Stromal cell of bone marrow (primary cell): ENCODE results near the gene ZNF823.
"Not testable (repeated sequence)": the region's sequence is repeated elsewhere in the genome, so short reads cannot be mapped to it uniquely, and the experiment has no call there.

Source experiments
- DNase-seq: peaks from one replicate; pipeline ENCODE4 v3.0.0-alpha.2; 2012; ENCODE audit warnings: low read depth

The ZNF823 gene

DNA sequence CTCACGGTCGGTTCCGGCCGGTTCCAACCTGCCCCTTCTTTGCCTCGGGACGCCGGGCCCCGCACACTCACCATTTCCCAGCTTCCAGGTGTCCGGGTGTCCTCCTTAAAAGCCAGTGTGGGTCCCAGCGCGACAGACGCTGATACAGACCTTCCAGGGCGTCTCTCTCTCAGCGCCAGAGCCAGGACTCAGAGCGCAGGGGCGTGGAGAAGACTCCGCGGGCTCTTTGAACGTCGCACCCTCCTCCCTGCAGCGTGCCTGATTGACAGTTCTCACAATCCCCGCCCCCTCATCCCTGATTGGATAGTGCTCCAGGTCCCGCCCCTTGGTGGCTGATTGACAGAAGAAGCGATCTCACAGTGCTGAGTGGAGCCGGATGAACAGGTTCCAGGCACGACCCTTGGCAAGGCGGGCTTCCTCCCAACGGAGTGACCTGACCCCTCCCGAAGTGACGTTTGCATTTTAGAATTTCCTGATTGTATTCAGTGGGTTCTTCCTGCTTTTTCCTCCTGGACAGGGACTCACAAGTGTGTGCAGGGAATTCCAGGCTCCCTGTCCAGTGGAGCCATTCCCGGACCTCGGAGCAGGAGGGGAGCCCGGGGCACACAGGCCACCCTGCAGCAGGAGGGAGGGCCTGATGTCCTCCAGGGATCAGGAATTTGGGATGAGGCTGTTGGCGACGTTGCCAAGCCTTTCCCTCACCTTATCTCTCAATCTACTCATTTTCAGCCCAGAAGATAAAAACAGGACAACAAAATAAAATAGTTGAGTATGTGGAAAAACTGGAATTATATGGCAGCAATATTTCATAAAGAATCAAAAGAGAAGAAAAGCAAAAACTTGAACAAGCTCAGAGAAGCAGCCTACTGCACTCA is at the start of gene ZNF823:
ZNF823 (minus strand) TSS at position 201 of the 875 bp plus-strand sequence; CDS start at position 74, 127 bp downstream.
- peak; percentile 96 for DNase-seq

DNA sequence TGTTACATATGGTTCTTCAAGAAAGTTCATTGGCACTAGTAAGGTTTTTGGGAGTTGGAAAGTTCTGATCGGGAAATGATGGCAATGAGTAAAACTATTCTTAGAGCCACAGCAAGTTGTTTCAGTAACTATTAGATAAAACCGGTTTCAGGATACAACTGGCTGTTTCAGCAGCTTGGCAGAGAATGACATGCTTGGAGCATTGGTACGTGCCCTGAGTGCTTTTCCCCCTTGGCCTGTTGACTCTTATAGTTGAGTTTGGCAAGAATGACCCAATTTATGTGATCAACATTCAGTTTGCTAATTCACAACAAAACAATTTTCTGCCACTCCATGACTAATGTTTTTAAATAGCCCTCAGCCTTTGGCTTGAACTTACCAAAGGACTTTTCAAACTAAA is 48.8 kb upstream of the ZNF823 start:
- DNase-seq, result no peak

DNA sequence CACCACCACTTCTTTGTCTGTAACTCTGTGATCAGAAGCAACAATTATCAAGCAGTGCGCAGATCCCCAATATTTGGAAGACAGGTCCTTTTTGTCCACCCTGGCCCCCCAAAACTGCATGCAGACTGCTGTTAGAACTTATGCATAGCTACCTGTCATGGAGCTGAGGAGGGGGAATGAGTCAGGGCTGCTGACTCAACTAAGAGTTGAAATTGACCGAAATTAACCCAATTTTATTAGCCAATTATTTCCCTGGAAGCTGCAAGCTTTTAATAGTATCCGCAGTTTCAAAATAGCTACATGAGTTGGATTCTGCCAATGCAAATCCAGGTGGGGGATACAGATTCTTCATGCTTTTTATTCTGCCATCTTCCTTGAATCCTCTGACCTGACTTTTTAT is 45.6 kb upstream of the ZNF823 start:
- DNase-seq, result no peak

DNA sequence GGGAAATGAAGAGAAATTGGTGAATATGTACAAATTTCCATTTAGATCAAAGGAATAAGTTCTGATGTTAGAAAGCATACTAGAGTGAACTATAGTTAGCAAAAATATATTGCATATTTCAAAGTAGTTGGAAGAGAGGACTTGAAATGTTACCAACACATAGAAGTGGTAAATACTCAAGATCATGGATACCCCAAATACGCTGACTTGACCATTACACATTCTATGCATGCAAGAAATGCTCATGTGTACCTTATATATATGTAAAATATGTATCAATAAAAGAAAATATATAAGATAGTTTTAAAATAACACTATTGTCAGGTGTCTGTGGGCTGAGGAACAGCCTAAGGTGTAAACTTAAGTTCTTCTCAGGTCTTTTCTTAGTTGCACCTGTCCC is 45.0 kb upstream of the ZNF823 start:
- DNase-seq, result no peak

DNA sequence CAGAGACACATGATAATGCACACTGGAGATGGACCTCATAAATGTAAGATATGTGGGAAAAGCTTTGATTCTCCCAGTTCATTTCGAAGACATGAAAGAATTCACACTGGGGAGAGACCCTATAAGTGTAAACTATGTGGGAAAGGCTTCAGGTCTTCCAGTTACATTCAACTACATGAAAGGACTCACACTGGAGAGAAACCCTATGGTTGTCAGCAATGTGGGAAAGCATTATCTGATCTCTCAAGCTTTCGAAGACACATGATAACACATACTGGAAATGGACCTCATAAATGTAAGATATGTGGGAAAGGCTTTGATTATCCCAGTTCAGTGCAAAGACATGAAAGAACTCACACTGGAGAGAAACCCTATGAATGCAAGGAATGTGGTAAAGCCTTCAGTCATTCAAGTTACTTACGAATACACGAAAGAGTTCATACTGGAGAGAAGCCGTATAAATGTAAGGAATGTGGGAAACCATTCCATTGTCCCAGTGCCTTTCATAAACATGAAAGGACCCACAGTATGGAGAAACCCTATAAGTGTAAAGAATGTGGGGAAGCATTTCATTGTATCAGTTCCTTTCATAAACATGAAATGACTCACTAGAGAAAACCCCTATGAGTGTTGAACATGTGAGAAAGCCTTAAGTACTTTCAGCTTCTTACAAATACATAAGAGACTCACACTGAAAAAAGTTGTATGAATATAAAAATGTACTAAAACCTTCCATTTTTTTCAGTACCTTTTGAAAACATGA is 42.7 kb upstream of the ZNF823 start:
- DNase-seq, result no peak

DNA sequence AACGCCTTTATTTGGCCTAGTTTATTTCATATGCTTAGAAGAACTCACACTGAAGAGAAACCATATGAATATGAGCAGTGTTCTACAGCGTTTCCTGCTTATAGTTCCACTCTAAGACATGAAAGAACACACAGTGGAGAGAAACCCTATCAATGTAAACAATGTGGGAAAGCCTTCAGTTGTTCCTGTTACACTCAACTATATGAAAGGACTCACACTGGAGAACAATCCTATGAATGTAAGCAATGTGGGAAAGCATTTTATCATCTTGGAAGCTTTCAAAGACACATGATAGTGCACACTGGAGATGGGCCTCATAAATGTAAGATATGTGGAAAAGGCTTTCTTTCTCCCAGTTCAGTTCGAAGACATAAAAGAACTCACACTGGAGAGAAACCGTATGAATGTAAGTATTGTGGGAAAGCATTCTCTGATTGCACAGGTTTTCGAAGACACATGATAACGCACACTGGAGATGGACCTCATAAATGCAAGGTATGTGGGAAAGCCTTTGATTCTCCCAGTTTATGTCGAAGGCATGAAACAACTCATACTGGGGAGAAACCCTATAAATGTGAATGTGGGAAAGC is 41.8 kb upstream of the ZNF823 start:
- DNase-seq, result no peak

DNA sequence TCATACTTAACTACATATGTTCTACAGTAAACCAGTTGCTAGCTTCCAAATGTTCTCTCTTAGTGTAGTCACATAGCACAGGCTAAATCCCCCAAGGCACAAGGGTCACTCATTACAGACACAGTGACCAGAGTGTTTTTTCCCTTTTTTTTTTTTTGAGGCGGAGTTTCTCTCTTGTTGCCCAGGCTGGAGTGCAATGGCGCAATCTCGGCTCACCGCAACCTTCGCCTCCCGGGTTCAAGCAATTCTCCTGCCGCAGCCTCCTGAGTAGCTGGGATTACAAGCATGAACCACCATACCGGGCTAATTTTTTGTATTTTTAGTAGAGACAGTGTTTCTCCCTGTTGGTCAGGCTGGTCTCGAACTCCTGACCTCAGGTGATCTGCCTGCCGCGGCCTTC is 37.9 kb upstream of the ZNF823 start:
- not testable (repeated sequence) for DNase-seq

DNA sequence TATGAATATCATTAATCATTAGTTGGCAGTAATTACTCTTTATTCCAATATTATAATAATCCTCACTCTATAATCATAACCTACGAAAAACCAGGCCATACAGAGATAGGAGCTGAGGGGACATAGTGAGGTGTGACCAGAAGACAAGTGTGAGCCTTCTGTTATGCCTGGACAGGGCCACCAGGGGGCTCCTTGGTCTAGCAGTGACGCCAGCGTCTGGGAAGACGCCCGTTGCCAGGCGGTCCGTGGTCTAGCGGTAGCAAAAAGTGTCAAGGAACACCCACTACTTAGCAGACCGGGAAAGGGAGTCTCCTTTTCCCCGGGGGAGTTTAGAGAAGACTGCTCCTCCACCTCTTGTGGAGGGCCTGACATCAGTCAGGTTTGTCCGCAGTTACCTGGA is 32.8 kb upstream of the ZNF823 start:
- not testable (repeated sequence) for DNase-seq

DNA sequence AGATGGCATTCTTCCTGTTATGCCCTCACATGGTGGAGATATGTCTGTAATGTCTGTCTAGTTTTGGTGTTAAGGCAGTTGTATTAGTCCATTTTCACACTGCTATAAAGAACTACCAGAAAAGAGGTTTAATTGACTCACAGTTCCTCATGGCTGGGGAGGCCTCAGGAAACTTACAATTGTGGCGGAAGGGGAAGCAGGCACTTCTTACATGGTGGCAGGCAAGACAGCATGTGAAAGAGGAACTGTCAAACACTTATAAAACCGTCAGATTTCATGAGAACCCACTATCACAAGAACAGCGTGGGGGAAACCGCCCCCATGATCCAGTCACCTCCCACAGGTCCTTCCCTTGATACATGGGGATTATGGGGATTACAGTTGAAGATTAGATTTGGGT is 31.2 kb upstream of the ZNF823 start:
- DNase-seq, result no peak

DNA sequence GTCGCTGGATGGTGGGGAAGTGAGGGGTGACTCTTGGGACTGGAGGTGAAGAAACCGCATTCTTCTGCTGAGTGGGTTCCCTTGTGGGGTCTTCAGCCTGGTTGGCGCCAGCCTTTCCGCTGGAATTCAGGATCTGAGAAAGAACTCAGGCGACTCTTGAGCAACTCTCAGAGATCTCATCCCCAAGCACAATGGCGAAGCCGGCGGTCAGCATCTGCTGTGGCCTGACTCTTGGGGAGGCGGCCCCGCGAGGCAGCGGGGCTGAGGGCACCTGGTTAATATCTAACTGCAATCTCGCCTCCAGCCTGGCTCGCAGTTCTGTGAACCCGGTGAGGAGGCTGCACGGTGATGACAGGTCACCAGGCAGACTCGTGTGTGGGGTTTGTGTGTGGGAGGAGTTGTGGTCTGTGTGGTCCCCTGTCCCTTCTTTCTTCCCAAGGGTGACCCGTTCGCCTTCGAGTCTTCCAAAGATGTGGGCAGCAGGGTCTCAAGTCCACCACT is 28.9 kb upstream of the ZNF823 start:
- DNase-seq, result peak; percentile 17

DNA sequence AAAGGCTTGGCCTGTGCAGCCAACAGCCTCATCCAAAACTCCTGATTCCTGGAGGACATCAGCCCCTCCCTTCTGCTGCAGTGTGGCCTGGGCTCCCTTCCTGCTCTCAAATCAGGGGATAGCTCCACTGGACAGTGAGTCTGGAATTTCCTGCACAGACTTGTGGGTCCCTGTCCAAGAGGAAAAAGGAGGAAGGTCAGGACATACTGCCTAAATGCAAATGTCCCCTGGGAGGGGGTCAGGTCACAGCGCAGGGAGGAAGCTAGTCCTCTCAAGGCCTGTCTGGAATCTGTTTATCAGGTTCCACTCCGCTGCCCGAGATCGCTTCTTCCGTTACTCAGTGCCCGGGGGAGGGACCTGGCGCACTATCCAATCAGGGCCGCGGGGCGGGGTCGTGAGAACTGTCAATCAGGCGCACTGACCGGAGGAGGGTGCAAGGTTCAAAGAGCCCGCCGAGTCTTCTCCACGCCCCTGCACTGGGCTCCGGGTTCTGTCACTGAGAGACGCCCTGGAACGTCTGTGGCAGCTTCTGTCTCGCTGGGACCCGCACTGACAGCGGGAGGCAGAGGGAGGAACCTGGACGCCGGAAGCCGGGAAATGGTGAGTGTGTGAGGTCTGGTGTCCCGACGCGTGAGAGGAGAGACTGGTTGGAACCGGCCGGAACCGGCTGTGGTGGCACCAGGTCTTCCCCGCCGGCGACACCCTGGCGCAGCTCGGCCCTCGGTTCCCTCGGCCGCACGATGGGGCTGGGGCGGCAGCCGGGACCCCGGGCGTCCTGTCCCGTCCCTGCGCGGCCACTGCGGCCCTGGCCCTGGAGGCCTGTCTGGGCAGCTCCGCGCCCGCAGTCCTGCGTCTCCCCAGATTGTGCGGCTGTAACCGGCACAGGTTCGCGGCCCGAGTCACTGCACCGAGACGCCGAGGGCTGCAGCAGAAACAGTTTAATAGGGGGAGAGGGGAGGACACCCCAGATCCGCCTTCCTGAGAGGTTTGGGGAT is 28.1 kb upstream of the ZNF823 start, which contains the start of gene ZNF441:
ZNF441 (plus strand) TSS at position 404 of the 995 bp plus-strand sequence; CDS start at position 598, 194 bp downstream.
- DNase-seq, result peak; percentile 89

DNA sequence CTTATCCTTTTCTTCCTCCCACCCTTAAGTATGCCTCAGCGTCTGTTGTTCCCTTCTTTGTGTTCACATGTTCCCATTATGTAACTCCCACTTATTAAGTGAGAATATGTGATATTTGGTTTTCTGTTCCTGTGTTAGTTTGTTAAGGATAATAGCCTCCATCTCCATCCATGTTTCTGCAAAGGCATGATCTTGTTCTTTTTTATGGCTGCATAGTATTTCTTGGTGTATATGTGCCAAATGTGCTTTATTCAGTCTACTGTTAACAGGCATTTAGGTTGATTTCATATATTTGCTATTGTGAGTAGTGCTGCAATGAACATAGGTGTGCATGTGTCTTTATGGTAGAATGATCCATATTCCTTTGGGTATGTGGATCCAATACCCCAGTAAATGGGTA is 24.9 kb upstream of the ZNF823 start:
- DNase-seq, result no peak

DNA sequence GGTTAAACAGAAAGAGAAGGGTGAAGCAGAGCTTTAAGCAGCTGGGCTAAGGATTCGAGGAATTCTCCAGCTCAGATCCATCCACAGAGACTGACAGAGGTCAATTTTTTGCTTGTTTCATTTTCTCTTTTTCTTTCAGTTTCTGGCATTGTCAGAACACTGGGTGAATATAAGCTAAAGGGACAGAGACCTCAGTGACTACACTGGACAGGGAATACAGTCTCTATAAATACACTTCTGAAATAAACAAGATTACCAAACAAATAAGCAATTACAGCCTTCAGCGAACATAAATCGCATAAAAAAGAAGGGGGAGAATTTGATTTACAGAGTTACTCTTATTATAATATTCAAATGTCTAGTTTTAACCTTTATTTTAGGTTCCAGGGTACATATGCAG is 24.4 kb upstream of the ZNF823 start:
- no peak for DNase-seq

DNA sequence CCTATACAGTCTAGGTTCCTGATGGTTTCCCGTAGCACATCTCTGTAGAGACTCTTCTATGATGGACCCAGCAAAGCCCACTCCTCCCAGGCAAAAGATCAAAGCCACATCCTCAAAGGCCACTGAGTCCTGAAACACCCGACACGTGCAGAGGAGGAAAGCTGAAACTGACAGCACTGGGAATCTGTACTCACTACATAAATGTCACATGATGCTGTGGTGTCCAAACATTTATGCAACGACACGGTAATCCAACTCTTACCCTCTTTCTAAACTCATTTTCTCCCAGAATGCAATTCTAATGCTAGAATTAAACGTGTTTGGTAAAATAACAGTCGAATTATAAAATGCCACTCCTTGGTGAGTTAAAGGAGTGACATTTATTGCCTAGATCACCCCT is 21.1 kb upstream of the ZNF823 start:
- no peak for DNase-seq

DNA sequence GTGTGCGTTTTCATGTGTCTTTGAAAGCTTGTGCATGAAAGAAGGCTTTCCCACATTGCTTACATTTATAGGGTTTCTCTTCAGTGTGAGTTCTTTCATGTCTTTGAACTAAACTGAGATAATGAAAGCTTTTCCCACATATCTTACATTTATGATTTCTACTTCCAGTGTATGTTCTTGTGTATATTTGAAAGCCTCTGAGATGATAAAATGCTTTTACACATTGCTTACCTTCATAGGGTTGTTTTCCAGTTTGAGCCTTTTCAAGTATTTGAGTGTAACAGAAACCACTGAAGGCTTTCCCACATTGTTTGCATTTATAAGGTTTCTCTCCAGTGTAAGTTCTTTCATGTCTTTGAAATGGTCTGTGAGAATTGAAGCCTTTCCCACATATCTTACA is 18.2 kb upstream of the ZNF823 start:
- DNase-seq, result no peak

DNA sequence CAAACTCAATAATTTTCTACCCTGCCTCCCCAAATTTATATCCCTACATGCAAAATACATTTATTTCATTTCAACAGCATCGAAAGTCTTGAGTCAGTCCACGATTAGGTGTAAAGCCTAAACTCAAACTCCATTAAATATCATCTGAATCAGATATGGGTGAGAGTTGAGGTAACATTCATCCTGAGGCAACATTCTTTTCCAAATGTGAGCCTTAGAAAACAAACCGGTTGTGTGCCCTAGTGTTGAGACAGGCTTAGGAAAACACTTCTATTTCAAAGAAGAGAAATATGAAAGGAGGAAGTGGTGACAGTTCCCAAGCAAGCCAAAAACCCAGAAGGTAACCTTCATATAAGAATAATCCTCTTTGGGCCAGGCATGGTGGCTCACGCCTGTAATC is 15.9 kb upstream of the ZNF823 start:
- DNase-seq, result no peak

DNA sequence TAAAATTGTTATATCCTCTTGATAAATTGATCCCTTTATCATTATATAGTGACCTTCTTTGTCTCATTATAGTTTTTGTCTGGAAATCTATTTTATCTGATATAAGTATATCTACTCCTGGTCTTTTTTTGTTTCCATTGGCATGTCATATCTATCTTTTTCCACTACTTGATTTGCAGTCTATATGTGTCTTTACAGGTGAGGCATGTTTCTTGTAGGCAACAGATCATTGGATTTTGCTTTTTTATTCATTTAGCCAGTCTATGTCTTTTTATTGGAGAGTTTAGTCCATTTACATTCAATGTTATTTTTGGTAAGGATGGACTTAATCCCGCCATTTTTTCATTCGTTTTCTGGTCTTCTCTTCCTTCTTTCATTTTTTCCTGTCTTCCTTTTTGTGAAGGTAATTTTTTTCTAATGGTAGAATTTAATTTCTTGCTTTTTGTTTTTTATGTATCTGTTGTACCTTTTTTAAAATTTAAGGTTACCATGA is 13.5 kb upstream of the ZNF823 start:
- DNase-seq, result no peak

DNA sequence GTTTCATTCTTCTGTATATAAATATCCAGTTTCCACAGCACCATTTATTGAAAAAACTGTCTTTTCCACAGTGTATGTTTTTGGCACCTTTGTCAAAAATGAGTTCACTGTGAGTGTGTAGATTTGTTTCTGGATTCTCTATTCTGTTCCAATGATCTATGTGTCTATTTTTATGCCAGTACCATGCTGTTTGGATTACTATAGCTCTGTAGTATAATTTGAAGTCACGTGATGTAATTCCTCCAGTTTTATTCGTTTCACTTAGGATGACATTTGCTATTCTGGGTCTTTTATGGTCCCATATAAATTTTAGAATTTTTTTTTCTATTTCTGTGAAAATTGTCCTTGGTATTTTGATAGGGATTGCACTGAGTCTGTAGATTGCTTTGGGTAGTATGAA is 11.0 kb upstream of the ZNF823 start:
- no peak for DNase-seq

DNA sequence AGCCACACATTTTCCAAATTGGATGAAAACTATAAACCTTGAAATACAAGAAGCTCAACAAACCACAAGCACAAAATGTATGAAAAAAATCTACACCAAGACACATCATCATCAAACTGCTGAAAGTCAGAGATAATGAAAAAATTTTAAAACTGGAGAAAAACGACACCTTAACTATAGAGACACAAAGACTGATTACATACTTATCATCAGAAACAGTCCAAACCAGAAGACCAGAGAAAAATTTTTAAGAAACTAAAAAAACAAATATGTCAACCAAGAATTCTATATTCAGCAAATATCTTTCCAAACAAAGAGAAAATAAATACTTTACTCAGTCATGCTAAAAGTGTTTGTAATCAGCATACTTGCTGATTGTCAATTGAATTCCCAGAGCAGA is 8.5 kb upstream of the ZNF823 start:
- no peak for DNase-seq

DNA sequence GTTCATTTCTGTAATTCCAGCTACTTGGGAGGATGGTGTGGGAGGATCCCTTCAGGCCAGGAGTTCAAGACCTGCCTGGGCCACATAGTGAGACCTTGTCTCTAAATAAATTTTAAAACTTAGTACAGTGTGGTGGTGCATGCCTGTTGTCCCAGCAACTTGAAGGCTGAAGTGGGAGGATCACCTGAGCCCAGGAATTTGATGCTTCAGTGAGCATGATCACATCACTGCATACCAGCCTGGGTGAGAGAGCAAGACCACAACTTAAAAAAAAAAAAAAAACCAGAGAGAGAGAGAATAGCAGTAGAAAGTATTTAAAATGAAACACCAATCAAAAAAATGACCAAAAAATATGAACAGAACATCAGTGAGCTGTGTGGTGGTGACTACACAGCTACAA is 7.1 kb upstream of the ZNF823 start:
- DNase-seq, result no peak
